ENCODE measurements around the gene RERE. TPM values are rescaled to one million over a fixed set of nuclear protein-coding genes. Genes with fewer than 3 reads are reported as not detected.

RERE gene
- total RNA-seq, 1 donor from 2014 or later = 19.2 TPM

DNA sequence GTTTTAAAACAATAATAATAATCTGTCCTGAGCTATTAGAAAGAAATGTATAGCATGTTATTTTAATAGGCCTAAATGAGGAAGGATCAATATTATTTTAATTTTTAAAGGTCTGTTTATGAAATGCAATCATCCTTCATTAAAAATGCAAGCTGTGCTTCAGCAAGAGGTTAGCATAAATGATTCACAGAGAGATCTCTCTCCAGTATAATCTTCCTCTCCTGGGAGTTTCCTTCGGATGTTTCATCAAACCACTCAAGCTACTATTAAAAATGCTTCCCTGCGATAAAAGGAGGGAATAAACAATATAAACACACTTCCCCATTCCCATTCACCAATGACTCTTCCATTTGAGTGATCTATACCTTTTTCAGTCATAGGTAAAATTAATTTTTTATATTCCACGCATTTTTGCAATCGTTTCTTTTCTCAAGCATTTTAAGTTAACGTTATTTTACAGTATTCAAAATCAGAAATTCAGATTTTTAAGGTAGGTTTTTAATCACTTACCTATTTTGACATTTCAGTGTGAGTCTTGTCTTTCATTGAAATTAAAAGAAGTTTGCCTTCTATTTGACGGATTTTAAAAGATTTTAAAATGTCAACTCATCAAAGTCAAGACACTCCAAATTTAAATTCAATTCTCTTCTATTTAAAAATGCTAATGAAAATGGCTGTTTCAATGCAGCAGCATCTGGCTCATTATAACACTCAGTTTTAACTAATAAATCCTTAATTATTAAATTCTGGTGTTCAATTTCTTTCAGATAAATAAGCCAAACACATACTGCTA is 64.3 kb downstream of the RERE start:
- no peak for DNase-seq (ENCODE audit: low read depth)
- Histone ChIP-seq H3K27me3 (ENCODE audit: control insufficient read depth, insufficient read depth, low read length) (no peaks in the 10 kb centered on the region), H3K36me3 (ENCODE audit: control insufficient read depth, insufficient read depth, low read length) (no peaks in the 10 kb centered on the region), H3K4me3 (ENCODE audit: low read depth, low read length) (no peak overlapping the region)
- no peak for FAIRE-seq
- TF ChIP-seq, protein P1, sequence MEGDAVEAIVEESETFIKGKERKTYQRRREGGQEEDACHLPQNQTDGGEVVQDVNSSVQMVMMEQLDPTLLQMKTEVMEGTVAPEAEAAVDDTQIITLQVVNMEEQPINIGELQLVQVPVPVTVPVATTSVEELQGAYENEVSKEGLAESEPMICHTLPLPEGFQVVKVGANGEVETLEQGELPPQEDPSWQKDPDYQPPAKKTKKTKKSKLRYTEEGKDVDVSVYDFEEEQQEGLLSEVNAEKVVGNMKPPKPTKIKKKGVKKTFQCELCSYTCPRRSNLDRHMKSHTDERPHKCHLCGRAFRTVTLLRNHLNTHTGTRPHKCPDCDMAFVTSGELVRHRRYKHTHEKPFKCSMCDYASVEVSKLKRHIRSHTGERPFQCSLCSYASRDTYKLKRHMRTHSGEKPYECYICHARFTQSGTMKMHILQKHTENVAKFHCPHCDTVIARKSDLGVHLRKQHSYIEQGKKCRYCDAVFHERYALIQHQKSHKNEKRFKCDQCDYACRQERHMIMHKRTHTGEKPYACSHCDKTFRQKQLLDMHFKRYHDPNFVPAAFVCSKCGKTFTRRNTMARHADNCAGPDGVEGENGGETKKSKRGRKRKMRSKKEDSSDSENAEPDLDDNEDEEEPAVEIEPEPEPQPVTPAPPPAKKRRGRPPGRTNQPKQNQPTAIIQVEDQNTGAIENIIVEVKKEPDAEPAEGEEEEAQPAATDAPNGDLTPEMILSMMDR (IDR thresholded peaks at IDR 0.05; ENCODE audit: insufficient read depth, low read length, severe bottlenecking) = no peak

DNA sequence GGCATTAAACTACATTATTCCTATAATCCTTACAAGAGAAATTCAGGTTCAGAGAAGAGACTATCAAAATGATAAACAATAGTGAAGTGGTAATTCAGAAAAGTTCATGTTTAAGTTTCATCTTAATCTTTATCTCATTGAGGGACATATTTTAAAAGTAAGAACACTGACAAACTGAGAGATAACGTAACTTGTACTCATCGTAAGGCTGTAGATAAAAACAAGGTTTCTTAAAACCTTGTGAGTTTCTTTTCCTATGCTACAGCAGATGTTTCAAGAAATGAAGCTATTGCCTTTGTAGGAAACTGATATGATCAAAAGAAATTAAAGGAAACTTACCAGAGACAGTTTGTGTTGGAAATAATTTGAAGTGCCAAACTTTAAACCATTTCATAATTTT is 65.0 kb downstream of the RERE start:
- TF ChIP-seq, protein P1 (IDR thresholded peaks at IDR 0.05; ENCODE audit: insufficient read depth, low read length, severe bottlenecking) = no peak
- Histone ChIP-seq H3K4me3 (ENCODE audit: low read depth, low read length) (no peak overlapping the region), H3K36me3 (ENCODE audit: control insufficient read depth, insufficient read depth, low read length) (no peaks in the 10 kb centered on the region), H3K27me3 (ENCODE audit: control insufficient read depth, insufficient read depth, low read length) (no peaks in the 10 kb centered on the region)
- DNase-seq (ENCODE audit: low read depth) = no peak
- no peak for FAIRE-seq

DNA sequence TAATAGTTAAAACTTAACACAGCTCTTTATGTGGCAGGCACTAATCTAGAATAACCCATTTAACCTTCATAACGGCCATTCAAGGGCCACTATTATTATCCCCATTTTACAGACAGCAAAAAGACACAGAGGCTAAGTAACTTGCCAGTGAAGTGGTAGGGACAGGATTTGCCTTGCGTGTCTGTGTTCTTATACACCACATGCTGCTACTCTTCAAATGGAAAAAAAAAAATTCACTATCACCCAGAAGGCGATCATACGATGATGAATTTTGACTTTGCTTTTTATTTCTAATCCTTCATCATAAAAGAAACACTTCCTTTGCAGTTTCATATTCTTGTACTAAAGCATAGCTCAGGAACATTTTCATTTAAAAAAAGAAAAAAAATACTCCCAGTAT is 65.5 kb downstream of the RERE start:
- no peak overlapping the region for H3K4me3 ChIP-seq (ENCODE audit: low read depth, low read length)
- TF ChIP-seq, protein P1 (IDR thresholded peaks at IDR 0.05; ENCODE audit: insufficient read depth, low read length, severe bottlenecking) = no peak
- DNase-seq (ENCODE audit: low read depth) = no peak
- no peaks in the 10 kb centered on the region for H3K36me3 ChIP-seq (ENCODE audit: control insufficient read depth, insufficient read depth, low read length)
- no peaks in the 10 kb centered on the region for H3K27me3 ChIP-seq (ENCODE audit: control insufficient read depth, insufficient read depth, low read length)
- FAIRE-seq = no peak

DNA sequence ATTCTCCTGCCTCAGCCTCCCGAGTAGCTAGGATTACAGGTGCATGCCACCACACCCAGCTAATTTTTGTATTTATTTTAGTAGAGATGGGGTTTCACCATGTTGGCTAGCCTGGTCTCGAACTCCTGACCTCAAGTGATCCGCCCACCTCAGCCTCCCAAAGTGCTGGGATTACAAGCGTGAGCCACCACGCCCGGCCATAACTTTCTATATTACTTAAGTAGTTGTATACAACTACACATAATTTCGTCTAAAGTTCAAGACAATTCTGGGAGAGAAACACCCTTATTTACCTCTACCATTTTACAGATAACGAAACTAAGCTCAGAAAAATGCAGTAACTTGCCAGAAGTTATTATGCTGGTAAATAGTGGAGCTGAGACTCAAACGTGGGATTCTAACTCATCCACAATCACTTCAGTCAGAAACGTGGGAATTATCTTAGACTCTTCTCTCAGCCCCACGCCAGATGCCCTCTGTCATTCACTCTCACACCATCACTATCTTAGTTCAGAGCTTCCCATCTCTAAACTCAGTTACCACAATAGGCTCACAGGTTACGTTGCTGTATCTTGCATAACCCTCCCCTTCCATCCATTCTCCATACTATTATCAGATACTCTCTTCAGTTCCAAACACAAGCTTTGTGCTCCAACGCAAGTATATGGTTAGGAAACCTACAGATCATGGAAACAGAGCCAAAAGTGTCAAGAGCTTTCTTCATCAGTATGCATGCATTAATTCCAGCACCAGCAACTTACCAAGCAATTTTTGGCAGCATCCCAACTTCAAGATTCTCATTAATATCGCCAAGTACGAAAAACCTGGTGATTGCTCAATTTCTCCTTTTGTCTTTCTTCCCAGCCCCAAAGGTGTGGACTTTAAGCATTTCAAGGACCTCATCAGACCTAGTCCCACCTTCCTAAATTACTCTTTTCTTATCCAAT is 69.3 kb downstream of the RERE start:
- H3K36me3 ChIP-seq (ENCODE audit: control insufficient read depth, insufficient read depth, low read length) = no peaks in the 10 kb centered on the region
- FAIRE-seq = peak; percentile 7
- TF ChIP-seq, protein P1 (IDR thresholded peaks at IDR 0.05; ENCODE audit: insufficient read depth, low read length, severe bottlenecking) = no peak
- peak; percentile 15 for DNase-seq (ENCODE audit: low read depth)
- H3K4me3 ChIP-seq (ENCODE audit: low read depth, low read length) = no peak overlapping the region
- no peaks in the 10 kb centered on the region for H3K27me3 ChIP-seq (ENCODE audit: control insufficient read depth, insufficient read depth, low read length)

DNA sequence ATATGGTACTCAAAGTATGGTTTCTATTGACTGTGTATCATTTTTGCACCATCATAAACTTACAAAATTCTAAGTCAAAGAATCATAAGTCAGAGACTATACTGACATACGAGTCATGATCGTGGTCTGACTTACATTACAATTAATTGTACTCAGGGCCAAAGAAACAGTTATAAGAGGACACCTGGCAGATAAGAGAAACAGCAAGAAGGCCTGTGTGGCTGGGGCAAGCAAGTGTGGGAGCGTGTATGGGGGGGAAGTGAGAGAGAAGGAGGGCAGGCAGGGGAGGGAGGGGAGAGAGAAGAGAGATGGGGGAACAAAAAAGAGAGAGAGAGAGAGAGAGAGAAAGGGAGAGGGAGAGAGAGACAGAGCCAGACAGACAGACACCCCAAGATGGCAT is 70.9 kb downstream of the RERE start:
- FAIRE-seq = no peak
- Histone ChIP-seq H3K36me3 (ENCODE audit: control insufficient read depth, insufficient read depth, low read length) (no peaks in the 10 kb centered on the region), H3K4me3 (ENCODE audit: low read depth, low read length) (no peak overlapping the region), H3K27me3 (ENCODE audit: control insufficient read depth, insufficient read depth, low read length) (no peaks in the 10 kb centered on the region)
- peak; percentile 28 for DNase-seq (ENCODE audit: low read depth)
- TF ChIP-seq, protein P1 (IDR thresholded peaks at IDR 0.05; ENCODE audit: insufficient read depth, low read length, severe bottlenecking) = no peak

Data from bronchial epithelial cell (primary cell).